DOHH2 (cell line): ENCODE data around the gene CNKSR1.

Source experiments
- H3F3A ChIP-seq: fragments of 200-600 bp; sonication (generic), shearing (Covaris generic); 2 replicates; pipeline ENCODE4 v1.6.0; 2016; ENCODE audit warnings: antibody characterized with exemption, mild to moderate bottlenecking; ENCODE audit not compliant: control insufficient read depth, insufficient read depth
- H3K27ac ChIP-seq: fragments of 200-600 bp; sonication (generic); 2 replicates; pipeline ENCODE4 v1.5.1; 2014; ENCODE audit warnings: low read depth, mild to moderate bottlenecking, low read length, moderate library complexity
- H3K27me3 ChIP-seq: fragments of 200-600 bp; sonication (generic); 2 replicates; pipeline ENCODE4 v1.6.1; 2014; ENCODE audit warnings: mild to moderate bottlenecking, low read length, mixed read lengths; ENCODE audit not compliant: control insufficient read depth
- H3K36me3 ChIP-seq: fragments of 200-600 bp; sonication (generic); 2 replicates; pipeline ENCODE4 v1.6.1; 2014; ENCODE audit warnings: mild to moderate bottlenecking, low read length, moderate library complexity, mixed read lengths; ENCODE audit not compliant: control insufficient read depth
- H3K4me1 ChIP-seq: fragments of 200-600 bp; sonication (generic); 2 replicates; pipeline ENCODE4 v1.6.1; 2014; ENCODE audit warnings: mild to moderate bottlenecking, low read length, mixed read lengths; ENCODE audit not compliant: control insufficient read depth
- H3K4me2 ChIP-seq: fragments of 200-600 bp; sonication (generic); 2 replicates; pipeline ENCODE4 v1.6.0; 2014; ENCODE audit warnings: mild to moderate bottlenecking, low read length, moderate library complexity
- H3K4me3 ChIP-seq: fragments of 200-600 bp; sonication (generic); 2 replicates; pipeline ENCODE4 v1.5.1; 2014; ENCODE audit warnings: mild to moderate bottlenecking, low read length, mixed read lengths
- H3K79me2 ChIP-seq: fragments of 200-600 bp; sonication (generic); 2 replicates; pipeline ENCODE4 v1.6.1; 2014; ENCODE audit warnings: mild to moderate bottlenecking, low read length, mixed read lengths; ENCODE audit not compliant: control insufficient read depth
- H3K9me2 ChIP-seq: fragments of 200-600 bp; sonication (generic); replicated peaks from 2 replicates; pipeline ENCODE4 v1.6.1; 2014; ENCODE audit warnings: mild to moderate bottlenecking, low read length, mixed read lengths; ENCODE audit not compliant: control insufficient read depth
- H3K9me3 ChIP-seq: fragments of 200-600 bp; sonication (generic); 2 replicates; pipeline ENCODE4 v1.6.1; 2014; ENCODE audit warnings: antibody characterized with exemption, low read length, mixed read lengths; ENCODE audit not compliant: control insufficient read depth, insufficient read depth
- H4K20me1 ChIP-seq: fragments of 200-600 bp; sonication (generic); 2 replicates; pipeline ENCODE4 v1.6.0; 2014; ENCODE audit warnings: low read depth, mild to moderate bottlenecking, antibody characterized with exemption, low read length, moderate library complexity; ENCODE audit not compliant: control insufficient read depth, insufficient read depth
- CTCF ChIP-seq: fragments of 200-600 bp; sonication (generic); IDR thresholded peaks from one replicate; pipeline ENCODE4 v1.5.1; 2014; ENCODE audit warnings: antibody characterized with exemption, mild to moderate bottlenecking, low read depth, low read length; ENCODE audit not compliant: poor library complexity, severe bottlenecking
- EZH2phosphoT487 ChIP-seq: fragments of 200-600 bp; sonication (generic); IDR thresholded peaks from 2 replicates; pipeline ENCODE4 v1.6.1; 2017; ENCODE audit warnings: borderline replicate concordance, mild to moderate bottlenecking, antibody characterized with exemption, low read length, moderate library complexity, mixed read lengths

Gene CNKSR1

GRCh38 chr1:26213335-26213905 lies 36.1 kb downstream of the CNKSR1 start:
- H3K27ac ChIP-seq: no peak overlapping the region
- no peaks in the 10 kb centered on the region for H3K9me3 ChIP-seq
- peaks cover 17% of the 10 kb centered on the region for H3K27me3 ChIP-seq
- no peak overlapping the region for H3K4me2 ChIP-seq
- H3K4me3 ChIP-seq: no peak overlapping the region
- H4K20me1 ChIP-seq: no peaks in the 10 kb centered on the region
- H3K9me2 ChIP-seq: no peaks in the 10 kb centered on the region
- no peaks in the 10 kb centered on the region for H3F3A ChIP-seq
- H3K79me2 ChIP-seq: no peaks in the 10 kb centered on the region
- no peaks in the 10 kb centered on the region for H3K4me1 ChIP-seq
- TF ChIP-seq CTCF: no peak
- no peak for TF ChIP-seq EZH2phosphoT487
- no peaks in the 10 kb centered on the region for H3K36me3 ChIP-seq

GRCh38 chr1:26215246-26215645 lies 38.0 kb downstream of the CNKSR1 start:
- Histone ChIP-seq H3K27me3 (peaks cover 12% of the 10 kb centered on the region), H3K4me3 (no peak overlapping the region), H3F3A (no peaks in the 10 kb centered on the region), H3K27ac (no peak overlapping the region), H3K4me2 (no peak overlapping the region), H4K20me1 (no peaks in the 10 kb centered on the region), H3K9me3 (no peaks in the 10 kb centered on the region), H3K4me1 (no peaks in the 10 kb centered on the region), H3K79me2 (no peaks in the 10 kb centered on the region), H3K36me3 (no peaks in the 10 kb centered on the region), H3K9me2 (no peaks in the 10 kb centered on the region)
- TF ChIP-seq EZH2phosphoT487 (no peak), CTCF (no peak)

GRCh38 chr1:26218906-26219494 lies 41.7 kb downstream of the CNKSR1 start:
- H3K27ac ChIP-seq: no peak overlapping the region
- H3K4me3 ChIP-seq: no peak overlapping the region
- peaks cover 21% of the 10 kb centered on the region for H3K27me3 ChIP-seq
- no peaks in the 10 kb centered on the region for H4K20me1 ChIP-seq
- no peaks in the 10 kb centered on the region for H3K9me3 ChIP-seq
- no peaks in the 10 kb centered on the region for H3K4me1 ChIP-seq
- no peaks in the 10 kb centered on the region for H3K79me2 ChIP-seq
- H3K9me2 ChIP-seq: no peaks in the 10 kb centered on the region
- no peaks in the 10 kb centered on the region for H3F3A ChIP-seq
- no peak overlapping the region for H3K4me2 ChIP-seq
- TF ChIP-seq CTCF (no peak), EZH2phosphoT487 (no peak)
- H3K36me3 ChIP-seq: no peaks in the 10 kb centered on the region
